Coronary artery (tissue), 2 donors: ENCODE results near the gene ZPR1.

Source experiments
- DNase-seq: peaks from one replicate; pipeline ENCODE4 v3.0.0-alpha.2; 2017; ENCODE audit warnings: low spot score
- H3K27ac ChIP-seq, 2 donors: fragments of 200-600 bp; sonication (generic); one replicate each; pipeline ENCODE4 v1.5.1; 2016 to 2019
- H3K4me3 ChIP-seq: fragments of 200-600 bp; sonication (generic); 2 replicates; pipeline ENCODE4 v1.5.1; 2016; ENCODE audit warnings: mild to moderate bottlenecking, moderate library complexity
- CTCF ChIP-seq: fragments of 200-600 bp; sonication (generic); IDR thresholded peaks from one replicate; pipeline ENCODE4 v1.5.1; 2019; ENCODE audit warnings: antibody characterized with exemption

Gene ZPR1

GRCh38 chr11:116827461-116827860, 39.6 kb upstream of the ZPR1 start:
- no peak for TF ChIP-seq CTCF
- H3K27ac ChIP-seq: no peak overlapping the region
- no peak overlapping the region for H3K4me3 ChIP-seq
- DNase-seq: no peak

GRCh38 chr11:116826751-116827431, 39.1 kb upstream of the ZPR1 start:
- TF ChIP-seq CTCF: no peak
- no peak overlapping the region for H3K27ac ChIP-seq
- no peak for DNase-seq
- no peak overlapping the region for H3K4me3 ChIP-seq

GRCh38 chr11:116825854-116826750, 38.3 kb upstream of the ZPR1 start:
- no peak overlapping the region for H3K27ac ChIP-seq
- DNase-seq: no peak
- no peak for TF ChIP-seq CTCF
- H3K4me3 ChIP-seq: no peak overlapping the region

DNA sequence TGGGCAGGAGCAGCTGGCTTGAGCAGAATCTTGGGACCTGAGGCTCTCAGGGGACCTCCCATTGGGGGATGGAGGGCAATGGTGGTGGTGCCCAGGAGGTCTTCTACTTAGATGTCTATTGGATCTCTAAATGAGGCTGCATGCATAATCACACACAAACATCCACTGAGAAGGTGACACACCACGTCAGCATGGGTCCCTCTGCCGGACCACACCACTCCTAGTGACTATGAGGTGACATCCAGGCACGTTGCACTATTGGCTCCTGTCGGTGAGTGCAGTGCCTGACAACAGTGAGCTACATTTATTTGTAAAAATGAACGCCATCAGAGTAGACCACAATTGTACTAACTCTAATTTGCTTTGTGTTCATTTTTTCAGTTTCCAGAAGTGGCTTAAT, 37.6 kb upstream of the ZPR1 start:
- DNase-seq: no peak
- no peak for TF ChIP-seq CTCF
- Histone ChIP-seq H3K27ac (no peak overlapping the region), H3K4me3 (no peak overlapping the region)

DNA sequence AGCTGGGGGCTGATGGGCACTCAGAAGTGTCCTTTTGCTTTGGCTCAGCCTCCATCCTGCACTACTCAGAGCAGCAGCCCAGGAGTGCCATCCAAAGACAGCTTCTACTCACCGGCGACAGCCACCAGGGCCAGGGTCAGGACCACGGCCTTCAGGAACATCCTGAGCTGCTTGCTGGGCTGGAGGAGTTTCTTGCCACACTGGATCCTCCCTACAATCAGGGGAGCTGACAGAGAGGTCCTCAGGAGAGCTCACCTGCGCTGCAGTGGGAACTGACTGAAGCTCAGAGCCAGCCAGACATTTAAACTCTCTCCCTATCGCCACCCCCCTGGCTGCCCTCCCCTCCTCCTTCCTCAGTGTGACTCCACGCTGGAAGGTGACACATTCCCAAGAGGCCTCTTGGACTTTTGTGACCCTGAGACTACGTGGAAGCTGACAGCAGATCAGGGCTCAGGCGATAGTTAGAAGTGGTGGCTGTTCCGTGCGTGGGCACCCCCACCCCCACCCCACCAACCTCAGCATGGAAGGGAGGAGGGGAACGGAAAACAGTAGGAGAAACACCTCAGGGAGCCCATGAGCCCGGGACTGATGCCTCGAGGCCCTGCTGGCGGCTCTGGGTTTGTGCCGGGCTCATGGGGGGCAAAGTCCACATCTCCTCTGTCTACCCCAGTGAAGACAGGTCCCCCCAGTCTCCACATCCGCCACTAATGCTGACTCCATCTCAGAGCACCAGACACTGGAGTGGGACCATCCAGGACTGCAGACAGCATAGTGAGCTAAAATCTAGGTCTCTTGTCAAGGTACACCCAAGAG, 35.4 kb upstream of the ZPR1 start, which contains the start of gene APOA4:
TSS of gene APOA4 (minus strand) at position 274 of the 813 bp plus-strand sequence. CDS start at position 161, 113 bp downstream.
- no peak within 1 kb of the TSS for H3K27ac ChIP-seq
- no peak for DNase-seq
- H3K4me3 ChIP-seq: no peak within 1 kb of the TSS
- no peak for TF ChIP-seq CTCF

- no peak overlapping the region for H3K27ac ChIP-seq
- H3K4me3 ChIP-seq: no peak overlapping the region
- DNase-seq: no peak
- TF ChIP-seq CTCF: no peak
These were observed 34.8 kb upstream of the ZPR1 start for GRCh38 chr11:116822575-116822974.
